Activated CD4-positive, alpha-beta T cell treated with anti-CD3 and anti-CD28 coated beads, Interleukin-2, amount 10 ng/mL, durations not matched to agents 24 days and 14 days (primary cell): Measurements from ENCODE around the gene PSMD12. TPM values are rescaled to one million over a fixed set of nuclear protein-coding genes. Genes with fewer than 3 reads are reported as not detected.
"Not testable (repeated sequence)": the region's sequence is repeated elsewhere in the genome, so short reads cannot be mapped to it uniquely, and the experiment has no call there.

ENCODE experiments used
- DNase-seq: peaks from one replicate; pipeline ENCODE4 v3.0.0; 2022
- H3K27ac Mint-ChIP-seq: one replicate; pipeline ENCODE4 v1.8.0; 2022; ENCODE audit warnings: mild to moderate bottlenecking, mixed read lengths
- H3K27me3 Mint-ChIP-seq: one replicate; pipeline ENCODE4 v1.8.0; 2022; ENCODE audit warnings: mixed read lengths
- H3K36me3 Mint-ChIP-seq: one replicate; pipeline ENCODE4 v1.8.0; 2022; ENCODE audit warnings: low read depth, mild to moderate bottlenecking, mixed read lengths
- H3K4me1 Mint-ChIP-seq: one replicate; pipeline ENCODE4 v1.8.0; 2021; ENCODE audit warnings: mixed read lengths
- H3K4me3 Mint-ChIP-seq: one replicate; pipeline ENCODE4 v1.8.0; 2022; ENCODE audit warnings: mild to moderate bottlenecking, moderate library complexity, mixed read lengths
- H3K9me3 Mint-ChIP-seq: one replicate; pipeline ENCODE4 v1.8.0; 2021; ENCODE audit warnings: mixed read lengths
- intact Hi-C: fragments of 100-400 bp; cut with micrococcal nuclease; formaldehyde crosslinking; loops from one replicate; pipeline ENCODE4 v1.15.1; 2023
- total RNA-seq: library from RNA; stranded (reverse); gene quantifications from 2 replicates; pipeline ENCODE4 v1.2.3, GENCODE V29; 2022

Gene PSMD12
- total RNA-seq, 1 donor from 2014 or later: 92.3 TPM

- DNase-seq, intact Hi-C loops, H3K9me3 Mint-ChIP-seq, H3K4me1 Mint-ChIP-seq, H3K36me3 Mint-ChIP-seq, H3K4me3 Mint-ChIP-seq, H3K27ac Mint-ChIP-seq, H3K27me3 Mint-ChIP-seq: not testable (repeated sequence)
These were observed 34.8 kb downstream of the PSMD12 start for GRCh38 chr17:67331381-67332161.

DNA sequence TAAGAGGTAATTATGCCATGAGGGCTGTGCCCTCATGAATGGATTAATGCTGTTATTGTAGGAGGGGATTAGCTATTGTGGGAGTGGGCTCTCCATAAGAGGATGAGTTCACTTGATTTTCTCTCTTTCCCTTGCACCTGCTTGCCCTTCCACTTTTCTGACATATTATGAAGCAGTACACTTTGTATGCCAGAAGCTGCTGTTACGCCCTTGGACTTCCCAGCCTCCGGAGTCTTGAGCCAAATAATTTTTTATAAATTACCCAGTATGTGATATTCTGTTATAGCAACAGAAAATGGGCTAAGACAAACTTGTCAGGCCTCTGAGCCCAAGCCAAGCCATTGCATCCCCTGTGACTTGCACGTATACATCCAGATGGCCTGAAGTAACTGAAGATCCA is 38.4 kb downstream of the PSMD12 start:
- Mint-ChIP-seq H3K36me3 (no peaks in the 10 kb centered on the region), H3K4me3 (no peak overlapping the region), H3K27ac (no peak overlapping the region), H3K27me3 (peaks cover 2% of the 10 kb centered on the region), H3K4me1 (no peaks in the 10 kb centered on the region), H3K9me3 (no peaks in the 10 kb centered on the region)
- no peak for DNase-seq
- intact Hi-C loops: no loop called here

- H3K27me3 Mint-ChIP-seq, H3K4me1 Mint-ChIP-seq, H3K9me3 Mint-ChIP-seq, H3K27ac Mint-ChIP-seq, H3K36me3 Mint-ChIP-seq, DNase-seq, H3K4me3 Mint-ChIP-seq, intact Hi-C loops: not testable (repeated sequence)
These were observed 39.2 kb downstream of the PSMD12 start for GRCh38 chr17:67326959-67327745.

GRCh38 chr17:67326440-67326839 is 39.9 kb downstream of the PSMD12 start:
- no peak overlapping the region for H3K27ac Mint-ChIP-seq
- H3K27me3 Mint-ChIP-seq: peaks cover 2% of the 10 kb centered on the region
- H3K4me1 Mint-ChIP-seq: no peaks in the 10 kb centered on the region
- no peak for DNase-seq
- H3K4me3 Mint-ChIP-seq: no peak overlapping the region
- intact Hi-C loops: no loop called here
- no peaks in the 10 kb centered on the region for H3K9me3 Mint-ChIP-seq
- H3K36me3 Mint-ChIP-seq: no peaks in the 10 kb centered on the region

GRCh38 chr17:67324330-67324729 is 42.0 kb downstream of the PSMD12 start:
- no peak for DNase-seq
- Mint-ChIP-seq H3K27me3 (peaks cover 2% of the 10 kb centered on the region), H3K4me1 (no peaks in the 10 kb centered on the region), H3K4me3 (no peak overlapping the region), H3K9me3 (no peaks in the 10 kb centered on the region), H3K36me3 (no peaks in the 10 kb centered on the region), H3K27ac (no peak overlapping the region)
- intact Hi-C loops: no loop called here

- H3K4me3 Mint-ChIP-seq: no peak overlapping the region
- peaks cover under 1% of the 10 kb centered on the region for H3K27me3 Mint-ChIP-seq
- intact Hi-C loops: no loop called here
- no peak overlapping the region for H3K27ac Mint-ChIP-seq
- H3K36me3 Mint-ChIP-seq: no peaks in the 10 kb centered on the region
- no peak for DNase-seq
- no peaks in the 10 kb centered on the region for H3K4me1 Mint-ChIP-seq
- H3K9me3 Mint-ChIP-seq: no peaks in the 10 kb centered on the region
These were observed 42.9 kb downstream of the PSMD12 start for GRCh38 chr17:67323445-67323844.

GRCh38 chr17:67322042-67322787 is 44.2 kb downstream of the PSMD12 start:
- Mint-ChIP-seq H3K4me3 (no peak overlapping the region), H3K9me3 (no peaks in the 10 kb centered on the region), H3K4me1 (no peaks in the 10 kb centered on the region), H3K27ac (no peak overlapping the region), H3K27me3 (no peaks in the 10 kb centered on the region), H3K36me3 (no peaks in the 10 kb centered on the region)
- intact Hi-C loops: no loop called here
- DNase-seq: no peak

DNA sequence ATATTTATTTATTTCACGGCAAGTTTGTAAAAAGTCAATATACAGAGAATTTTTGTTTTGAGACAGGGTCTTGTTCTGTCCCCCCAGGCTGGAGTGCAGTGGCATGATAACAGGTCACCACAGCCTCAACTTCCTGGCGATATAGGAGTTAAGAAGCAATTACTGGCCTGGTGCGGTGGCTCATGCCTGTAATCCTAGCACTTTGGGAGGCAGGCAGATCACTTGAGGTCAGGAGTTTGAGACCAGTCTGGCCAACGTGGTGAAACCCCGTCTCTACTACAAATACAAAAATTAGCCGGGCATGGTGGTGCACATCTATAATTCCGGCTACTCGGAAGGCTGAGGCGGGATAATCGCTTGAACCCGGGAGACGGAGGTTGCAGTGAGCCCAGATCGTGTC is 44.9 kb downstream of the PSMD12 start:
- intact Hi-C loops, H3K36me3 Mint-ChIP-seq, H3K4me3 Mint-ChIP-seq, H3K27ac Mint-ChIP-seq, DNase-seq, H3K9me3 Mint-ChIP-seq, H3K27me3 Mint-ChIP-seq, H3K4me1 Mint-ChIP-seq: not testable (repeated sequence)

GRCh38 chr17:67316781-67317180 is 49.6 kb downstream of the PSMD12 start:
- Mint-ChIP-seq H3K27me3 (no peaks in the 10 kb centered on the region), H3K4me1 (no peaks in the 10 kb centered on the region), H3K9me3 (no peaks in the 10 kb centered on the region), H3K4me3 (no peak overlapping the region), H3K27ac (no peak overlapping the region), H3K36me3 (no peaks in the 10 kb centered on the region)
- intact Hi-C loops: no loop called here
- no peak for DNase-seq

DNA sequence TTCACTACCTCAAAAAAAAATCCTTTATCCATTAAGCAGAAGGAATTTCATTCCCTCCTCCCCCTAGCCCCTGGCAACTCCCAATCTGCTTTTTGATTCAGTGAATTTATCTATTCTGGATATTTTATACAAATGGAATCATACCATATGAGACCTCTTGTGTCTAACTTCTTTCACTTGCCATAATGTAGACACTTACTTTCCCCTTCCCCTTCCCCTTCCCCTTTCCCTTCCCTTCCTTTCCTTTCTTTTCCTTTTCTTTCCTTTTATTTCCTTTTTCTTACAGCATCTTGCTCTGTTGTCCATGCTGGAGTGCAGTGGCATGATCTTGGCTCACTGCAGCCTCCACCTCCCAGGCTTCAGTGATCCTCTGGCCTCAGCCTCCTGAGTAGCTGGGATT is 50.5 kb downstream of the PSMD12 start:
- no peaks in the 10 kb centered on the region for H3K4me1 Mint-ChIP-seq
- intact Hi-C loops: no loop called here
- H3K27me3 Mint-ChIP-seq: no peaks in the 10 kb centered on the region
- no peak overlapping the region for H3K27ac Mint-ChIP-seq
- no peak overlapping the region for H3K4me3 Mint-ChIP-seq
- no peaks in the 10 kb centered on the region for H3K36me3 Mint-ChIP-seq
- no peaks in the 10 kb centered on the region for H3K9me3 Mint-ChIP-seq
- no peak for DNase-seq

GRCh38 chr17:67312265-67312664 is 54.1 kb downstream of the PSMD12 start:
- no peaks in the 10 kb centered on the region for H3K9me3 Mint-ChIP-seq
- H3K4me3 Mint-ChIP-seq: no peak overlapping the region
- no peaks in the 10 kb centered on the region for H3K36me3 Mint-ChIP-seq
- peaks cover 2% of the 10 kb centered on the region for H3K27me3 Mint-ChIP-seq
- no peaks in the 10 kb centered on the region for H3K4me1 Mint-ChIP-seq
- no peak overlapping the region for H3K27ac Mint-ChIP-seq
- DNase-seq: no peak
- intact Hi-C loops: no loop called here

- Mint-ChIP-seq H3K27ac (no peak overlapping the region), H3K4me1 (no peaks in the 10 kb centered on the region), H3K9me3 (no peaks in the 10 kb centered on the region), H3K4me3 (no peak overlapping the region), H3K36me3 (no peaks in the 10 kb centered on the region), H3K27me3 (peaks cover 2% of the 10 kb centered on the region)
- DNase-seq: no peak
- intact Hi-C loops: no loop called here
These were observed 54.8 kb downstream of the PSMD12 start for GRCh38 chr17:67311575-67311974.

- Mint-ChIP-seq H3K4me1 (no peaks in the 10 kb centered on the region), H3K27ac (no peak overlapping the region), H3K4me3 (no peak overlapping the region), H3K36me3 (no peaks in the 10 kb centered on the region), H3K27me3 (peaks cover 2% of the 10 kb centered on the region), H3K9me3 (no peaks in the 10 kb centered on the region)
- intact Hi-C loops: no loop called here
- DNase-seq: no peak
These were observed 56.0 kb downstream of the PSMD12 start for GRCh38 chr17:67310406-67310805.
